Choroid plexus epithelial cell (primary cell): Measurements from ENCODE around the gene GPS2.

ENCODE experiments used
- DNase-seq: peaks from one replicate; pipeline ENCODE4 v3.0.0-alpha.2; 2010; ENCODE audit warnings: low read depth
- H3K4me3 ChIP-seq: 2 replicates; pipeline ENCODE4 v1.5.1; 2011; ENCODE audit warnings: low read depth, mild to moderate bottlenecking, control low read depth, low read length, moderate library complexity
- CTCF ChIP-seq: conservative IDR thresholded peaks from 2 replicates; pipeline ENCODE4 v1.5.1; 2011; ENCODE audit warnings: low read depth, mild to moderate bottlenecking, control low read depth, inconsistent platforms, low read length, moderate library complexity

Gene GPS2

DNA sequence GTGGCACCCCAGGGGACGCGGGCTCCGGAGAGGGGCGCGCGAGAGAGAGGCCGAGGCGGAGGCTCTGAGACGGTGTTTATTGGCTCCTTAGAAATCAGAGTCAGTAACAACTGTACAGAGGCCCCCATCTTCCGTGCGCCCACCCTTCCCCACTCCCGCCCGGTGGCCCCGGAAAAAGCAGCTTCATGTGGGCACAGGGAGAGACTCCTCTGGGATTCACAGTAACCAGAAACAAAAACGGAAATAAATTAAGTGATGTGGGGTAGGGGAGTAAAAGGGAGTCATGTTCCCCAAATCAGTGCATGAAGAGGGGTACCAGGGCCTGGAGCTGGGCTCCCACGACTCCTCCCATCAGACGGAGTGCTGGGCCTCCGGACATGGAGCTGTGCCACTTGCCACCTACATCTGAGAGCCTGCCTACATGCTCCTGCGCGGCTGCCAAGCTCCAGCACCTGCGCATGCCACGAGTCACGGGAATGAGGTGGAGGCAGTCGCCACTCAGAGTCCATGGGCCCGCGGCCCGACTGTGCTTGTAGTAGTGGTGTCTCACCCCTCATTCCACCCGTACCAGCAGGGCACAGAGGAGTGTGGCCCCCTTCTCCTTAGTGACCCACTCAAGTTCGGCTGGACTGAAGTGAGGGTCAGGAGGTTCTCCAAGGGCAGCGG, 543 bp upstream of the GPS2 start:
- DNase-seq, result no peak
- TF ChIP-seq CTCF, result no peak
- peak overlapping the region; percentile 83 for H3K4me3 ChIP-seq

GRCh38 chr17:7313890-7314718, 1.1 kb downstream of the GPS2 start:
- no peak for TF ChIP-seq CTCF
- H3K4me3 ChIP-seq, result peak overlapping the region; percentile 83
- peak; percentile 30 for DNase-seq

- DNase-seq, result no peak
- no peak overlapping the region for H3K4me3 ChIP-seq
- peak; percentile 19 for TF ChIP-seq CTCF
Measured at GRCh38 chr17:7313088-7313889, 1.9 kb downstream of the GPS2 start.

DNA sequence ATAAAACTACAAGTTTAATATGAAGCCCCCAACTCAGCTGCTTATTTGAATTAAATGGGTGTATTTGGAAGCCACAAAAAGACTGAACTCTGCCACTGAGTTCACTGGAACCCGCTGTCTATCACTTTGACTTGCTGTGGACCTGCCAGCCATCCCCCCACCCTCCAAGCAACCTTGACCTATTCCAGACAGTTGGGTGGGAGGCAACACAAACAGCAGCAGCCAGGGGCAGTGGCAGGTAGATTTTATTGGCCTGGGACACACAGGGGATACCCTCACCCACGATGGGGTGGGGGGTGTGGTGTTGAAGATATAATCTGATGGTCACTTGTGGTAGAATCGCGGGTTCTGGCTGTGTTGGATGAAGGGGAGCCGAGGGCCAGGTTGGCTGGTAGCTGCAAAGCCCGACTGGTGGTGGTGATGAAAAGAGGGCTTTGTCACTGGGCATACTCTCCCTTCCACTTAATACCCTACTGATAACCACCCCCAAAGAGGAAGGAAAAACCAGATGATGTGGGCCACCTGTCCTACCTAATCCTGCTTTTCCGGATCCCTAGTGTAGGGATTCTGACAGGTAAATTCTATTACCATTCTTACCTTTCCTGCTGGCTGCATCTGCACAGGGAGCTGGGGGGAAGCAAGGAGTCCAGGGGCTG, 2.6 kb downstream of the GPS2 start:
- H3K4me3 ChIP-seq, result no peak overlapping the region
- TF ChIP-seq CTCF, result no peak
- no peak for DNase-seq

GRCh38 chr17:7311110-7311705, 4.0 kb downstream of the GPS2 start:
- TF ChIP-seq CTCF, result no peak
- DNase-seq, result no peak
- no peak overlapping the region for H3K4me3 ChIP-seq

DNA sequence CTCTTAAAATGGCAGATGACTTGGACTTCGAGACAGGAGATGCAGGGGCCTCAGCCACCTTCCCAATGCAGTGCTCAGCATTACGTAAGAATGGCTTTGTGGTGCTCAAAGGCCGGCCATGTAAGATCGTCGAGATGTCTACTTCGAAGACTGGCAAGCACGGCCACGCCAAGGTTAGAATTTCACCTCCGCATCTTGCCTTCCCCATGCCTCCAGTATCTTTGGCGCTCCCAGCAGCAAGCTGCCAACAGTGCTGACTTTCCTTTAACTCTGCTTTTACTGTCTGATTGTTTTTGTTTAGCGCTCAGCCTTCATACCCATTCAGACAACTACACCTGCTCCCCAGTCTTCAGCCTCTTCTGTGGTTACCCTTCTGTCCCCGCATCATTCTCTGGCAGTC, 5.5 kb downstream of the GPS2 start:
- no peak overlapping the region for H3K4me3 ChIP-seq
- no peak for DNase-seq
- TF ChIP-seq CTCF, result no peak
